GM23338 (cell line): Measurements from ENCODE around the gene OLFML2A. TPM values are rescaled to one million over a fixed set of nuclear protein-coding genes. Genes with fewer than 3 reads are reported as not detected.

Experiments
- ATAC-seq: fragments of 200-7000 bp; cut with Tn5 transposase; 3 replicates; pipeline ENCODE4 v1.9.1; 2020
- DNase-seq: peaks from one replicate; pipeline ENCODE4 v3.0.0-alpha.2; 2015; ENCODE audit warnings: low spot score
- H2AFZ ChIP-seq: fragments of 200-600 bp; sonication (generic); 2 replicates; pipeline ENCODE4 v1.8.0; 2016; ENCODE audit warnings: antibody characterized with exemption, mild to moderate bottlenecking, moderate library complexity
- H3F3A ChIP-seq: fragments of 200-600 bp; sonication (generic); replicated peaks from 2 replicates; pipeline ENCODE4 v1.8.0; 2017; ENCODE audit warnings: antibody characterized with exemption, mixed run types, low read depth
- H3K27ac ChIP-seq: fragments of 200-600 bp; sonication (generic); 2 replicates; pipeline ENCODE4 v1.6.1; 2016; ENCODE audit warnings: low read depth
- H3K27me3 ChIP-seq: fragments of 200-600 bp; sonication (generic); 2 replicates; pipeline ENCODE4 v1.8.0; 2016; ENCODE audit warnings: mild to moderate bottlenecking, mixed run types, moderate library complexity; ENCODE audit not compliant: insufficient read depth
- H3K36me3 ChIP-seq: fragments of 200-600 bp; sonication (generic); 2 replicates; pipeline ENCODE4 v1.8.0; 2016; ENCODE audit warnings: mild to moderate bottlenecking; ENCODE audit not compliant: insufficient read depth
- H3K4me1 ChIP-seq: fragments of 200-600 bp; sonication (generic); 2 replicates; pipeline ENCODE4 v1.8.0; 2016; ENCODE audit warnings: mild to moderate bottlenecking, moderate library complexity; ENCODE audit not compliant: insufficient read depth
- H3K4me2 ChIP-seq: fragments of 200-600 bp; sonication (generic); 2 replicates; pipeline ENCODE4 v1.7.1; 2017; ENCODE audit warnings: mixed run types
- H3K4me3 ChIP-seq: fragments of 200-600 bp; sonication (generic); 2 replicates; pipeline ENCODE4 v1.6.1; 2016; ENCODE audit warnings: mixed run types
- H3K79me2 ChIP-seq: fragments of 200-600 bp; sonication (generic); replicated peaks from 2 replicates; pipeline ENCODE4 v1.8.0; 2017; ENCODE audit warnings: mild to moderate bottlenecking; ENCODE audit not compliant: insufficient read depth
- H3K9me2 ChIP-seq: fragments of 200-600 bp; sonication (generic); 2 replicates; pipeline ENCODE4 v1.8.0; 2017; ENCODE audit not compliant: insufficient read depth
- H4K20me1 ChIP-seq: fragments of 200-600 bp; sonication (generic); replicated peaks from 2 replicates; pipeline ENCODE4 v1.8.0; 2017; ENCODE audit warnings: mild to moderate bottlenecking; ENCODE audit not compliant: insufficient read depth
- H3K27ac Mint-ChIP-seq: 2 replicates; pipeline ENCODE4 v1.8.0; 2020; ENCODE audit warnings: inconsistent platforms, mild to moderate bottlenecking, moderate library complexity, mixed read lengths
- H3K27me3 Mint-ChIP-seq: 3 replicates; pipeline ENCODE4 v1.8.0; 2022; ENCODE audit warnings: low read depth, mild to moderate bottlenecking, moderate library complexity, mixed read lengths, inconsistent platforms; ENCODE audit not compliant: insufficient read depth, poor library complexity
- H3K36me3 Mint-ChIP-seq: 3 replicates; pipeline ENCODE4 v1.8.0; 2021; ENCODE audit warnings: low read depth, mild to moderate bottlenecking, inconsistent platforms, moderate library complexity, mixed read lengths
- H3K4me1 Mint-ChIP-seq: 3 replicates; pipeline ENCODE4 v1.8.0; 2020; ENCODE audit warnings: mild to moderate bottlenecking, inconsistent platforms, mixed read lengths
- H3K4me3 Mint-ChIP-seq: 3 replicates; pipeline ENCODE4 v1.8.0; 2021; ENCODE audit warnings: moderate library complexity, mild to moderate bottlenecking, inconsistent platforms, mixed read lengths
- H3K9me3 Mint-ChIP-seq: 3 replicates; pipeline ENCODE4 v1.8.0; 2020; ENCODE audit warnings: moderate library complexity, mild to moderate bottlenecking, inconsistent platforms, mixed read lengths
- EZH2 ChIP-seq: fragments of 200-600 bp; sonication (generic); IDR thresholded peaks from one replicate; pipeline ENCODE4 v1.8.0; 2017; ENCODE audit warnings: antibody characterized with exemption, mild to moderate bottlenecking, low read depth; ENCODE audit not compliant: unreplicated experiment
- NANOG ChIP-seq: IDR thresholded peaks from 2 replicates; pipeline ENCODE4 v1.6.1; 2016; ENCODE audit warnings: antibody characterized with exemption, borderline replicate concordance
- STAT1 ChIP-seq: IDR thresholded peaks from one replicate; pipeline ENCODE4 v1.6.1; 2016; ENCODE audit warnings: antibody characterized with exemption; ENCODE audit not compliant: unreplicated experiment
- ZNF114 ChIP-seq: fragments of 250-450 bp; sonication (Bioruptor Pico); IDR thresholded peaks from 2 replicates; pipeline ENCODE4 v1.5.0; 2020; ENCODE audit warnings: mild to moderate bottlenecking, moderate library complexity
- ZNF331 ChIP-seq: fragments of 250-450 bp; sonication (Bioruptor Pico); IDR thresholded peaks from 2 replicates; pipeline ENCODE4 v1.5.0; 2020; ENCODE audit warnings: low read depth, mild to moderate bottlenecking, moderate library complexity
- polyA plus RNA-seq: library from polyadenylated mRNA; unstranded; fragments of >200 nt; fragmentation: Nextera tagmentation; extraction: Ambion mirVana; gene quantifications from 2 replicates; pipeline ENCODE4 v1.2.1, GENCODE V29; 2016
- total RNA-seq: library from RNA; depleted of rRNA; stranded (reverse); fragments of >200 nt; shearing (Covaris generic); gene quantifications from 2 replicates; pipeline ENCODE4 v1.2.3, GENCODE V29; 2014
- TF ChIP-seq, protein P1 (sequence below): fragments of 250-450 bp; sonication (Bioruptor Pico); IDR thresholded peaks from 2 replicates; pipeline ENCODE4 v1.5.0; 2020; ENCODE audit warnings: mild to moderate bottlenecking, moderate library complexity

The OLFML2A gene
- total and polyA plus RNA-seq, 2 experiments from 2014 or later: 1.1 to 6.7 TPM

DNA sequence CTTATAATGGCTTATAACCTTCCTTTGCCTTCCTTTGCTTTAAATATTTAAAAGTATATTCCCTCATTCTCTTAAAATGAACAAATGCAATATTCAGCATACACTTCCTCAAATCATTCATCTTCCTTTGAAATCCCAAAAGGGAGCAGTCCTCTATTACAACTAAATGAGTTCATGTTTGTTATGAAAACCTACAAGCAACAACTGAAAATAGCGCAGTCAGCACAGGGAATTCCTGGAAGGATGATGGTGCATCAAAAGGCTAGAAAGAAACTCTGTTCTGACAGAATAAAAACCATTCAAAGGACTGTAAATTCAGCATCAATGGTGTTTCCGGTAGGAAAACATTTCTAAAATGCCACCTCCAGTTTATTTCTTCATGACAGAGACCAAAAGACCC lies 9.1 kb upstream of the OLFML2A start (continued):
- TF ChIP-seq, protein P1, sequence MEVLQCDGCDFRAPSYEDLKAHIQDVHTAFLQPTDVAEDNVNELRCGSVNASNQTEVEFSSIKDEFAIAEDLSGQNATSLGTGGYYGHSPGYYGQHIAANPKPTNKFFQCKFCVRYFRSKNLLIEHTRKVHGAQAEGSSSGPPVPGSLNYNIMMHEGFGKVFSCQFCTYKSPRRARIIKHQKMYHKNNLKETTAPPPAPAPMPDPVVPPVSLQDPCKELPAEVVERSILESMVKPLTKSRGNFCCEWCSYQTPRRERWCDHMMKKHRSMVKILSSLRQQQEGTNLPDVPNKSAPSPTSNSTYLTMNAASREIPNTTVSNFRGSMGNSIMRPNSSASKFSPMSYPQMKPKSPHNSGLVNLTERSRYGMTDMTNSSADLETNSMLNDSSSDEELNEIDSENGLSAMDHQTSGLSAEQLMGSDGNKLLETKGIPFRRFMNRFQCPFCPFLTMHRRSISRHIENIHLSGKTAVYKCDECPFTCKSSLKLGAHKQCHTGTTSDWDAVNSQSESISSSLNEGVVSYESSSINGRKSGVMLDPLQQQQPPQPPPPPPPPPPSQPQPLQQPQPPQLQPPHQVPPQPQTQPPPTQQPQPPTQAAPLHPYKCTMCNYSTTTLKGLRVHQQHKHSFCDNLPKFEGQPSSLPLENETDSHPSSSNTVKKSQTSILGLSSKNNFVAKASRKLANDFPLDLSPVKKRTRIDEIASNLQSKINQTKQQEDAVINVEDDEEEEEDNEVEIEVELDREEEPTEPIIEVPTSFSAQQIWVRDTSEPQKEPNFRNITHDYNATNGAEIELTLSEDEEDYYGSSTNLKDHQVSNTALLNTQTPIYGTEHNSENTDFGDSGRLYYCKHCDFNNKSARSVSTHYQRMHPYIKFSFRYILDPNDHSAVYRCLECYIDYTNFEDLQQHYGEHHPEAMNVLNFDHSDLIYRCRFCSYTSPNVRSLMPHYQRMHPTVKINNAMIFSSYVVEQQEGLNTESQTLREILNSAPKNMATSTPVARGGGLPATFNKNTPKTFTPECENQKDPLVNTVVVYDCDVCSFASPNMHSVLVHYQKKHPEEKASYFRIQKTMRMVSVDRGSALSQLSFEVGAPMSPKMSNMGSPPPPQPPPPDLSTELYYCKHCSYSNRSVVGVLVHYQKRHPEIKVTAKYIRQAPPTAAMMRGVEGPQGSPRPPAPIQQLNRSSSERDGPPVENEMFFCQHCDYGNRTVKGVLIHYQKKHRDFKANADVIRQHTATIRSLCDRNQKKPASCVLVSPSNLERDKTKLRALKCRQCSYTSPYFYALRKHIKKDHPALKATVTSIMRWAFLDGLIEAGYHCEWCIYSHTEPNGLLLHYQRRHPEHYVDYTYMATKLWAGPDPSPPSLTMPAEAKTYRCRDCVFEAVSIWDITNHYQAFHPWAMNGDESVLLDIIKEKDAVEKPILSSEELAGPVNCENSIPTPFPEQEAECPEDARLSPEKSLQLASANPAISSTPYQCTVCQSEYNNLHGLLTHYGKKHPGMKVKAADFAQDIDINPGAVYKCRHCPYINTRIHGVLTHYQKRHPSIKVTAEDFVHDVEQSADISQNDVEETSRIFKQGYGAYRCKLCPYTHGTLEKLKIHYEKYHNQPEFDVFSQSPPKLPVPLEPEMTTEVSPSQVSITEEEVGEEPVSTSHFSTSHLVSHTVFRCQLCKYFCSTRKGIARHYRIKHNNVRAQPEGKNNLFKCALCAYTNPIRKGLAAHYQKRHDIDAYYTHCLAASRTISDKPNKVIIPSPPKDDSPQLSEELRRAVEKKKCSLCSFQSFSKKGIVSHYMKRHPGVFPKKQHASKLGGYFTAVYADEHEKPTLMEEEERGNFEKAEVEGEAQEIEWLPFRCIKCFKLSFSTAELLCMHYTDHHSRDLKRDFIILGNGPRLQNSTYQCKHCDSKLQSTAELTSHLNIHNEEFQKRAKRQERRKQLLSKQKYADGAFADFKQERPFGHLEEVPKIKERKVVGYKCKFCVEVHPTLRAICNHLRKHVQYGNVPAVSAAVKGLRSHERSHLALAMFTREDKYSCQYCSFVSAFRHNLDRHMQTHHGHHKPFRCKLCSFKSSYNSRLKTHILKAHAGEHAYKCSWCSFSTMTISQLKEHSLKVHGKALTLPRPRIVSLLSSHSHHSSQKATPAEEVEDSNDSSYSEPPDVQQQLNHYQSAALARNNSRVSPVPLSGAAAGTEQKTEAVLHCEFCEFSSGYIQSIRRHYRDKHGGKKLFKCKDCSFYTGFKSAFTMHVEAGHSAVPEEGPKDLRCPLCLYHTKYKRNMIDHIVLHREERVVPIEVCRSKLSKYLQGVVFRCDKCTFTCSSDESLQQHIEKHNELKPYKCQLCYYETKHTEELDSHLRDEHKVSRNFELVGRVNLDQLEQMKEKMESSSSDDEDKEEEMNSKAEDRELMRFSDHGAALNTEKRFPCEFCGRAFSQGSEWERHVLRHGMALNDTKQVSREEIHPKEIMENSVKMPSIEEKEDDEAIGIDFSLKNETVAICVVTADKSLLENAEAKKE: no peak
- TF ChIP-seq EZH2: no peak

DNA sequence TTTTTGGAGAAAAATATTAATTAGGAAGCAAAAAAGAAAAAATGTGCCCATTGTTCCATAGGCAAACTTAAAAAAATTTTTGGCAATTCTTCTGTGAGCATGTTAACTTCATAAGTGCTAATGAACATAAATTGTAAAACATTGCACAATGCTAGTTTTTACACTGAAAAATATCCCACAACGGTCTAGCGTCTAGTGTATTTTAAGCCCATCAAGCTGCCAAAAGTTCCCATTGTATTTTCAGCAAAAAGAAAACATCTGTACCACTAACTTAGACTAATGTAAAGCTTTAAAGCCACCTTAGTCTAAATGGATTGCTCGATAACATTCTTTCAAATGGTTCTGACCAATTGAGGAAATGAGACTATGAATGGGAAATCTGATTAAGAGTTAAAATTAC lies 8.6 kb upstream of the OLFML2A start:
- H3K27me3 Mint-ChIP-seq: peaks cover 13% of the 10 kb centered on the region
- H3K79me2 ChIP-seq: peaks cover 61% of the 10 kb centered on the region

More for the DNA sequence above, 8.6 kb upstream of the OLFML2A start:
- Mint-ChIP-seq H3K27ac (no peak overlapping the region), H3K36me3 (no peaks in the 10 kb centered on the region), H3K4me1 (peaks cover 54% of the 10 kb centered on the region), H3K9me3 (no peaks in the 10 kb centered on the region), H3K4me3 (peak overlapping the region; percentile 80)
- ATAC-seq: no peak
- no peak for DNase-seq
- Histone ChIP-seq H2AFZ (no peak overlapping the region), H3F3A (peaks cover 3% of the 10 kb centered on the region; the same call in 1 of the 2 replicates), H4K20me1 (peaks cover 19% of the 10 kb centered on the region), H3K9me2 (no peaks in the 10 kb centered on the region), H3K27me3 (peaks cover 45% of the 10 kb centered on the region), H3K27ac (no peak overlapping the region), H3K4me2 (peak overlapping the region; percentile 73), H3K4me3 (peak overlapping the region; percentile 56), H3K36me3 (no peaks in the 10 kb centered on the region), H3K4me1 (peaks cover 55% of the 10 kb centered on the region)
- TF ChIP-seq ZNF331 (CRISPR knock-in tag) (no peak), ZNF114 (CRISPR knock-in tag) (no peak), NANOG (no peak), STAT1 (no peak)
